K562 (cell line): ENCODE results near the gene EIF4E. TPM values are rescaled to one million over a fixed set of nuclear protein-coding genes. Genes with fewer than 3 reads are reported as not detected.
A peak's percentile ranks its signal among the peaks of the same experiment; 100 is the strongest.
"Not testable (repeated sequence)": the region's sequence is repeated elsewhere in the genome, so short reads cannot be mapped to it uniquely, and the experiment has no call there.

Experiments
- ATAC-seq: fragments of 200-7000 bp; cut with Tn5 transposase; 3 replicates; pipeline ENCODE4 v1.9.1; 2020; ENCODE audit warnings: moderate library complexity
- BruUV-seq: library from RNA; stranded (reverse); fragments of 400-500 nt; replicated peaks from 2 replicates; lab custom pipeline; 2021; lab: Mats Ljungman, UMichigan
- CTCF ChIA-PET: fragments of 300-600 bp; formaldehyde crosslinking; extraction: SDS; loops from one replicate; lab custom pipeline; 2021; ENCODE audit warnings: low intra/inter-chr PET ratio; lab: Yijun Ruan, JAX
- POLR2A ChIA-PET: fragments of 300-600, 350-650 bp; sonication (Branson Sonifier 250); formaldehyde crosslinking; extraction: SDS; loops from one replicate; lab custom pipeline; 2021; ENCODE audit warnings: antibody characterized with exemption, inconsistent platforms; lab: Yijun Ruan, JAX
- DNase-seq, 4 experiments: peaks; one replicate each; pipeline versions ENCODE4 v3.0.0 to v3.0.0-alpha.2; 2011 to 2018; ENCODE audit warnings: low spot score in 3 of 4, mixed read lengths in 3 of 4; ENCODE audit errors: extremely low read depth in 1 of 4
- FAIRE-seq: peaks from 2 replicates; lab custom pipeline; 2011; peaks lifted over from hg19 to GRCh38; lab: Jason Lieb, UNC
- H2AFZ ChIP-seq: 2 replicates; pipeline ENCODE4 v1.6.0; 2011; ENCODE audit warnings: low read depth, low read length, control low read depth, inconsistent platforms
- H3K27ac ChIP-seq: fragments of 200-600 bp; 3 replicates; pipeline ENCODE4 v1.8.0; 2011; ENCODE audit warnings: low read depth, mild to moderate bottlenecking, control low read depth, inconsistent platforms, low read length, moderate library complexity, mixed read lengths; ENCODE audit errors: extremely low read depth
- H3K27me3 ChIP-seq, 2 experiments: fragments of 300-600 bp in 1 of 2; 2 replicates in 1 of 2; 3 replicates in 1 of 2; pipeline versions ENCODE4 v1.6.0 to v1.8.0; 2011; ENCODE audit warnings: inconsistent platforms in 2 of 2, low read length in 2 of 2, mild to moderate bottlenecking in 1 of 2, mixed read lengths in 1 of 2, moderate library complexity in 1 of 2; ENCODE audit not compliant: control insufficient read depth in 2 of 2, insufficient read depth in 2 of 2
- H3K36me3 ChIP-seq: fragments of 300-600 bp; 3 replicates; pipeline ENCODE4 v1.8.0; 2011; ENCODE audit warnings: mild to moderate bottlenecking, low read length, inconsistent platforms; ENCODE audit not compliant: control insufficient read depth, insufficient read depth
- H3K4me1 ChIP-seq, 2 experiments: fragments of 200-600 bp in 1 of 2; replicated peaks in 1 of 2; 2 replicates in 1 of 2; 3 replicates in 1 of 2; pipeline versions ENCODE4 v1.5.1 to v1.8.0; 2011; ENCODE audit warnings: inconsistent platforms in 2 of 2, low read length in 2 of 2, mild to moderate bottlenecking in 1 of 2, mixed read lengths in 1 of 2, moderate library complexity in 1 of 2; ENCODE audit not compliant: control insufficient read depth in 2 of 2, insufficient read depth in 2 of 2
- H3K4me2 ChIP-seq: 2 replicates; pipeline ENCODE4 v1.6.1; 2011; ENCODE audit warnings: low read length, control low read depth, inconsistent platforms, mixed read lengths; ENCODE audit not compliant: insufficient read depth
- H3K4me3 ChIP-seq: fragments of 200-600 bp; sonication (generic), shearing (Covaris generic); 2 replicates; pipeline ENCODE4 v1.5.1; 2016; ENCODE audit warnings: control low read depth, inconsistent platforms
- H3K79me2 ChIP-seq: fragments of 200-600 bp; 3 replicates; pipeline ENCODE4 v1.8.0; 2011; ENCODE audit warnings: low read length, inconsistent platforms; ENCODE audit not compliant: control insufficient read depth, insufficient read depth
- H3K9ac ChIP-seq, 2 experiments: 2 replicates each; pipeline versions ENCODE4 v1.6.0 to v1.6.1; 2011; ENCODE audit warnings: low read depth in 2 of 2, low read length in 2 of 2, control low read depth in 1 of 2, inconsistent platforms in 1 of 2, mild to moderate bottlenecking in 1 of 2, mixed read lengths in 1 of 2; ENCODE audit not compliant: insufficient read depth in 1 of 2
- H3K9me1 ChIP-seq: one replicate; pipeline ENCODE4 v1.6.0; 2011; ENCODE audit warnings: inconsistent platforms, mild to moderate bottlenecking, low read length, moderate library complexity; ENCODE audit not compliant: control insufficient read depth, insufficient read depth
- H3K9me3 ChIP-seq: replicated peaks from 2 replicates; pipeline ENCODE4 v1.5.1; 2011; ENCODE audit warnings: low read depth, low read length, inconsistent platforms; ENCODE audit not compliant: control insufficient read depth, insufficient read depth
- H4K20me1 ChIP-seq: replicated peaks from 2 replicates; pipeline ENCODE4 v1.6.1; 2011; ENCODE audit warnings: low read length, inconsistent platforms, mixed read lengths; ENCODE audit not compliant: control insufficient read depth, insufficient read depth
- GTF2A2 ChIP-seq: IDR thresholded peaks from 2 replicates; pipeline ENCODE4 v1.6.1; 2016; ENCODE audit warnings: mild to moderate bottlenecking, missing genetic modification characterization, missing compliant biosample characterization
- KLF16 ChIP-seq: IDR thresholded peaks from 2 replicates; pipeline ENCODE4 v1.6.1; 2016; ENCODE audit warnings: antibody characterized with exemption
- NFIC ChIP-seq: fragments of 450-650 bp; IDR thresholded peaks from 2 replicates; pipeline ENCODE4 v1.6.1; 2017; ENCODE audit warnings: mild to moderate bottlenecking, inconsistent platforms
- WGBS: fragments of 100-300 bp; shearing (Covaris generic); methylation state at CpG from one replicate; pipeline ENCODE4 v1.1.6; 2016; ENCODE audit warnings: low coverage, mixed read lengths; ENCODE audit not compliant: insufficient coverage; ENCODE audit errors: missing lambda C conversion rate; 5-methylcytosine and 5-hydroxymethylcytosine counted together
- in situ Hi-C: fragments of 300-500 bp; cut with MboI; formaldehyde crosslinking; loops from 4 replicates; pipeline ENCODE4 v1.15.0; 2018; ENCODE audit warnings: inconsistent platforms, mixed read lengths
- intact Hi-C: fragments of 100-400 bp; cut with micrococcal nuclease; formaldehyde crosslinking; loops from 2 replicates; pipeline ENCODE4 v1.14.2; 2022
- polyA plus RNA-seq, 8 experiments: library from polyadenylated mRNA; depleted of rRNA in 4 of 8; stranded (reverse) in 5 of 8; unstranded in 3 of 8; fragments of >200 nt; fragmentation: Nextera tagmentation in 2 of 8; fragmentation: Illumina TruSeq in 1 of 8; extraction: Ambion mirVana in 2 of 8; extraction: Trizol in 1 of 8; gene quantifications; 2 replicates each; pipeline versions ENCODE4 v1.2.1 to v1.2.3, GENCODE V29; 2011 to 2014; ENCODE audit warnings: inconsistent platforms in 1 of 8, missing spikeins in 1 of 8
- total RNA-seq, 7 experiments: library from RNA; depleted of rRNA in 6 of 7; stranded (reverse); fragments of >200 nt in 6 of 7; fragmentation: Illumina TruSeq in 2 of 7; extraction: Trizol in 2 of 7; gene quantifications; 2 replicates each; pipeline versions ENCODE4 v1.2.1 to v1.2.3, GENCODE V29; 2011 to 2021; ENCODE audit warnings: low replicate concordance in 1 of 7

EIF4E gene
- total and polyA plus RNA-seq, 9 of the 15 experiments (the other 6 are each of a cell fraction or from before 2014, with no cell fraction given) = 164 to 489 (median 179) TPM

GRCh38 chr4:98935633-98936032 is 6.7 kb upstream of the EIF4E start:
- 76% methylated on average over 2 of the region's 4 CpGs for WGBS
- ATAC-seq (no peak), FAIRE-seq (no peak), DNase-seq (no peak)
- Histone ChIP-seq H3K27me3 (no peaks in the 10 kb centered on the region), H3K4me1 (no peaks in the 10 kb centered on the region), H3K9me1 (no peaks in the 10 kb centered on the region), H2AFZ (no peak overlapping the region), H4K20me1 (no peaks in the 10 kb centered on the region), H3K36me3 (no peaks in the 10 kb centered on the region), H3K79me2 (peaks cover under 1% of the 10 kb centered on the region; the same call in 1 of the 3 replicates), H3K9ac (no peak overlapping the region), H3K27ac (no peak overlapping the region)
- CTCF ChIA-PET = no interaction called here
- in situ Hi-C loops = no loop called here
- no TSS peak for BruUV-seq
- no peak for TF ChIP-seq KLF16
- no peak for TF ChIP-seq GTF2A2 (tag)
- peak; percentile 84 for TF ChIP-seq NFIC
- TF ChIP-seq, all 486 proteins: peak for 1
- intact Hi-C loops = loop anchor here (5.0 to 10.0 kb wide), 2 partner anchors 472 to 529 kb away; no protein-coding TSS in a partner anchor
- POLR2A ChIA-PET = no interaction called here
- Histone ChIP-seq H3K9me3 (no peaks in the 10 kb centered on the region), H3K4me3 (no peak overlapping the region), H3K4me2 (no peak overlapping the region)

- H3K9ac ChIP-seq, BruUV-seq, H2AFZ ChIP-seq, H3K9me1 ChIP-seq, FAIRE-seq, CTCF ChIA-PET, ATAC-seq, H3K79me2 ChIP-seq, H3K9me3 ChIP-seq, H3K4me2 ChIP-seq, H3K4me1 ChIP-seq, H3K4me3 ChIP-seq, in situ Hi-C loops, H3K36me3 ChIP-seq, H3K27me3 ChIP-seq, POLR2A ChIA-PET, H4K20me1 ChIP-seq, H3K27ac ChIP-seq, DNase-seq: not testable (repeated sequence)
- intact Hi-C loops = loop anchor here (5.0 to 10.0 kb wide), 3 partner anchors 122 to 530 kb away; no protein-coding TSS in a partner anchor
- 75% methylated on average over 7 of the region's 7 CpGs for WGBS
Measured at GRCh38 chr4:98934851-98935250, 5.9 kb upstream of the EIF4E start.
